H9 (cell line): Measurements from ENCODE around the gene MSI2. TPM values are rescaled to one million over a fixed set of nuclear protein-coding genes. Genes with fewer than 3 reads are reported as not detected.

Experiments used
- DNase-seq: peaks from one replicate; pipeline ENCODE4 v3.0.0-alpha.2; 2017
- H2AFZ ChIP-seq: one replicate; pipeline ENCODE4 v1.6.1; 2013; ENCODE audit warnings: mild to moderate bottlenecking, low read length, control low read depth, moderate library complexity
- H2AK5ac ChIP-seq: 2 replicates; pipeline ENCODE4 v1.6.1; 2013; ENCODE audit warnings: low read length, control low read depth, mixed read lengths; ENCODE audit not compliant: insufficient read length
- H2BK120ac ChIP-seq: one replicate; pipeline ENCODE4 v1.6.1; 2013; ENCODE audit warnings: low read depth, mild to moderate bottlenecking, low read length, control low read depth, inconsistent platforms; ENCODE audit not compliant: poor library complexity, severe bottlenecking
- H2BK12ac ChIP-seq: 2 replicates; pipeline ENCODE4 v1.6.1; 2013; ENCODE audit warnings: low read length, control low read depth, mixed read lengths, low read depth; ENCODE audit not compliant: insufficient read length
- H2BK15ac ChIP-seq: 2 replicates; pipeline ENCODE4 v1.6.1; 2013; ENCODE audit warnings: low read depth, low read length, control low read depth
- H2BK20ac ChIP-seq: one replicate; pipeline ENCODE4 v1.6.1; 2013; ENCODE audit warnings: low read depth, mild to moderate bottlenecking, low read length, control low read depth, inconsistent platforms; ENCODE audit not compliant: poor library complexity, severe bottlenecking
- H2BK5ac ChIP-seq: 2 replicates; pipeline ENCODE4 v1.6.1; 2013; ENCODE audit warnings: low read length, control low read depth, mixed read lengths; ENCODE audit not compliant: insufficient read length
- H3K14ac ChIP-seq: 2 replicates; pipeline ENCODE4 v1.6.1; 2013; ENCODE audit warnings: low read length, control low read depth; ENCODE audit not compliant: insufficient read depth
- H3K18ac ChIP-seq: 2 replicates; pipeline ENCODE4 v1.6.1; 2013; ENCODE audit warnings: low read depth, mild to moderate bottlenecking, mixed read lengths, low read length, control low read depth; ENCODE audit not compliant: insufficient read length
- H3K23ac ChIP-seq: 2 replicates; pipeline ENCODE4 v1.6.1; 2013; ENCODE audit warnings: low read length, control low read depth, mixed read lengths, low read depth; ENCODE audit not compliant: insufficient read length
- H3K23me2 ChIP-seq: 2 replicates; pipeline ENCODE4 v1.6.1; 2013; ENCODE audit warnings: low read depth, mild to moderate bottlenecking, mixed read lengths, low read length, control low read depth; ENCODE audit not compliant: insufficient read length, poor library complexity, severe bottlenecking
- H3K27ac ChIP-seq: 2 replicates; pipeline ENCODE4 v1.5.1; 2013; ENCODE audit warnings: low read length, control low read depth, mixed read lengths, low read depth; ENCODE audit not compliant: insufficient read length
- H3K27me3 ChIP-seq: 2 replicates; pipeline ENCODE4 v1.6.1; 2013; ENCODE audit warnings: low read length, control low read depth, inconsistent platforms; ENCODE audit not compliant: insufficient read depth
- H3K4ac ChIP-seq: 2 replicates; pipeline ENCODE4 v1.6.1; 2013; ENCODE audit warnings: low read depth, mild to moderate bottlenecking, control low read depth, inconsistent platforms, low read length, moderate library complexity
- H3K4me1 ChIP-seq: 2 replicates; pipeline ENCODE4 v1.6.1; 2013; ENCODE audit warnings: low read length, control low read depth, inconsistent platforms; ENCODE audit not compliant: insufficient read depth
- H3K4me2 ChIP-seq: 2 replicates; pipeline ENCODE4 v1.6.1; 2013; ENCODE audit warnings: low read length, control low read depth, mixed read lengths; ENCODE audit not compliant: insufficient read length, insufficient read depth
- H3K56ac ChIP-seq: 2 replicates; pipeline ENCODE4 v1.6.1; 2013; ENCODE audit warnings: low read depth, mild to moderate bottlenecking, mixed read lengths, low read length, control low read depth; ENCODE audit not compliant: insufficient read length
- H3K79me1 ChIP-seq: 2 replicates; pipeline ENCODE4 v1.6.1; 2013; ENCODE audit warnings: low read depth, mild to moderate bottlenecking, moderate library complexity, low read length, control low read depth, inconsistent platforms; ENCODE audit not compliant: insufficient read depth, poor library complexity, severe bottlenecking
- H3K79me2 ChIP-seq: 2 replicates; pipeline ENCODE4 v1.6.1; 2013; ENCODE audit warnings: low read length, control low read depth, inconsistent platforms; ENCODE audit not compliant: insufficient read depth
- H3K9ac ChIP-seq: 2 replicates; pipeline ENCODE4 v1.6.1; 2013; ENCODE audit warnings: low read length, control low read depth, mixed read lengths; ENCODE audit not compliant: insufficient read length; ENCODE audit errors: extremely low read depth
- H3K9me3 ChIP-seq: one replicate; pipeline ENCODE4 v1.6.1; 2013; ENCODE audit warnings: low read depth, low read length, inconsistent platforms; ENCODE audit not compliant: control insufficient read depth
- H3T11ph ChIP-seq: one replicate; pipeline ENCODE4 v1.6.1; 2013; ENCODE audit warnings: mild to moderate bottlenecking, low read length, control low read depth, inconsistent platforms
- H4K20me1 ChIP-seq: one replicate; pipeline ENCODE4 v1.6.1; 2013; ENCODE audit not compliant: control insufficient read depth, insufficient read length, insufficient read depth
- H4K5ac ChIP-seq: 2 replicates; pipeline ENCODE4 v1.6.1; 2013; ENCODE audit warnings: low read depth, mild to moderate bottlenecking, mixed read lengths, low read length, control low read depth; ENCODE audit not compliant: insufficient read length
- H4K8ac ChIP-seq: replicated peaks from 2 replicates; pipeline ENCODE4 v1.6.1; 2013; ENCODE audit warnings: low read length, control low read depth, mixed read lengths, low read depth; ENCODE audit not compliant: insufficient read length
- H4K91ac ChIP-seq: 2 replicates; pipeline ENCODE4 v1.6.1; 2013; ENCODE audit warnings: low read depth, mild to moderate bottlenecking, moderate library complexity, mixed read lengths, low read length, control low read depth; ENCODE audit not compliant: insufficient read length
- H3K27ac Mint-ChIP-seq, 3 experiments: 2 replicates in 2 of 3; 3 replicates in 1 of 3; pipeline ENCODE4 v1.8.0; 2020 to 2021; ENCODE audit warnings: mixed read lengths in 3 of 3, mild to moderate bottlenecking in 1 of 3, moderate library complexity in 1 of 3
- H3K27me3 Mint-ChIP-seq: 2 replicates; pipeline ENCODE4 v1.8.0; 2021; ENCODE audit warnings: low read depth, mild to moderate bottlenecking, moderate library complexity, mixed read lengths
- H3K36me3 Mint-ChIP-seq, 3 experiments: 2 replicates in 2 of 3; 3 replicates in 1 of 3; pipeline ENCODE4 v1.8.0; 2020 to 2021; ENCODE audit warnings: low read depth in 3 of 3, mixed read lengths in 3 of 3; ENCODE audit not compliant: insufficient read depth in 1 of 3
- H3K4me1 Mint-ChIP-seq, 2 experiments: 2 replicates each; pipeline ENCODE4 v1.8.0; 2020; ENCODE audit warnings: mixed read lengths in 2 of 2
- H3K4me3 Mint-ChIP-seq, 2 experiments: 2 replicates in 1 of 2; 3 replicates in 1 of 2; pipeline ENCODE4 v1.8.0; 2020 to 2021; ENCODE audit warnings: mild to moderate bottlenecking in 2 of 2, mixed read lengths in 2 of 2, moderate library complexity in 1 of 2
- H3K9me3 Mint-ChIP-seq, 2 experiments: 2 replicates in 1 of 2; 3 replicates in 1 of 2; pipeline ENCODE4 v1.8.0; 2020; ENCODE audit warnings: mild to moderate bottlenecking in 2 of 2, mixed read lengths in 2 of 2, moderate library complexity in 1 of 2
- WGBS: extraction: QIAGEN DNeasy Blood & Tissue Kit; methylation state at CpG from one replicate; pipeline ENCODE4 v1.1.7; 2013; ENCODE audit warnings: missing lambda C conversion rate, low lambda C conversion rate, mixed read lengths; ENCODE audit not compliant: insufficient read length; ENCODE audit errors: extremely low coverage; 5-methylcytosine and 5-hydroxymethylcytosine counted together
- total RNA-seq: library from RNA; stranded (reverse); gene quantifications from 2 replicates; pipeline ENCODE4 v1.2.1, GENCODE V29; 2021
- TF ChIP-seq, protein P1 (sequence below): fragments of 200-600 bp; sonication (generic); conservative IDR thresholded peaks from 3 replicates; pipeline ENCODE4 v1.8.0; 2021; ENCODE audit warnings: antibody characterized with exemption, mild to moderate bottlenecking

MSI2 gene
- total RNA-seq, 1 experiment from 2014 or later, result 98.5 TPM

DNA sequence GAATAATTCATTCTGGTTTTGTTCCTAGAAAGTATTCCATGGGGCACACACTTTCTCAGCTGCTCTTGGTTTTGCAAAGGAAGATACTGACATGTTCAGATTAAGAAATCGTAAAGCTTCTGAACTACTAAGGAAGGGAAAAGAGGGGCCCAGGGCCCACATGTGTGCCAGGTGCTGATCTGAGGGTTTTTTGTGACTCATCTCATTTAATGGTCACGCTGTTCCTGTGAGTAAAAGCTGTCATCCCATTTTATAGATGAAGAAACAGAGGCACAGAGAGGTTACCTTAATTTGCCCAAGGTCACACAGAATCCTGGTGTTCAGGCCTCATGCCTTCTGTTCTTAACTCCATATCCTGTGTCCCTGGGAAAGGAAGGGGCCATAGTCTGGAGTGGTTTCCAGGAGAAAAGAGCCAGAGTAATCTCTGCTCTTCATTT is 113.2 kb downstream of the MSI2 start:
- Histone ChIP-seq H3K18ac (no peak overlapping the region), H4K20me1 (peaks cover 2% of the 10 kb centered on the region), H3K27me3 (no peaks in the 10 kb centered on the region), H4K8ac (no peak overlapping the region), H3K23ac (no peak overlapping the region), H4K91ac (no peak overlapping the region), H3K56ac (no peak overlapping the region), H3K23me2 (no peaks in the 10 kb centered on the region), H3K4me1 (peaks cover 8% of the 10 kb centered on the region; the same call in 1 of the 2 replicates), H3K4ac (no peak overlapping the region), H2AK5ac (no peak overlapping the region), H3K79me1 (peaks cover 8% of the 10 kb centered on the region), H3K4me2 (no peak overlapping the region), H2BK12ac (no peak overlapping the region), H3K27ac (no peak overlapping the region), H3K9ac (no peak overlapping the region), H2AFZ (no peak overlapping the region), H3K14ac (no peak overlapping the region), H2BK15ac (no peak overlapping the region), H3K79me2 (no peaks in the 10 kb centered on the region), H3T11ph (no peak overlapping the region), H4K5ac (no peak overlapping the region), H2BK5ac (no peak overlapping the region), H2BK120ac (no peak overlapping the region), H2BK20ac (no peak overlapping the region), H3K9me3 (peaks cover 6% of the 10 kb centered on the region)
- Mint-ChIP-seq H3K36me3 (peaks cover 16 to 24% (median 16%) of the 10 kb centered on the region in 3 experiments), H3K4me1 (peaks cover 40 to 51% of the 10 kb centered on the region in 2 experiments), H3K4me3 (no peak overlapping the region), H3K27me3 (no peaks in the 10 kb centered on the region), H3K27ac (peak overlapping the region in 2 of 3 experiments; percentile 63 to 66; a peak in 4 of 7 replicates), H3K9me3 (peaks cover 9 to 13% of the 10 kb centered on the region in 2 experiments; a peak in 3 of 5 replicates)
- TF ChIP-seq, protein P1, sequence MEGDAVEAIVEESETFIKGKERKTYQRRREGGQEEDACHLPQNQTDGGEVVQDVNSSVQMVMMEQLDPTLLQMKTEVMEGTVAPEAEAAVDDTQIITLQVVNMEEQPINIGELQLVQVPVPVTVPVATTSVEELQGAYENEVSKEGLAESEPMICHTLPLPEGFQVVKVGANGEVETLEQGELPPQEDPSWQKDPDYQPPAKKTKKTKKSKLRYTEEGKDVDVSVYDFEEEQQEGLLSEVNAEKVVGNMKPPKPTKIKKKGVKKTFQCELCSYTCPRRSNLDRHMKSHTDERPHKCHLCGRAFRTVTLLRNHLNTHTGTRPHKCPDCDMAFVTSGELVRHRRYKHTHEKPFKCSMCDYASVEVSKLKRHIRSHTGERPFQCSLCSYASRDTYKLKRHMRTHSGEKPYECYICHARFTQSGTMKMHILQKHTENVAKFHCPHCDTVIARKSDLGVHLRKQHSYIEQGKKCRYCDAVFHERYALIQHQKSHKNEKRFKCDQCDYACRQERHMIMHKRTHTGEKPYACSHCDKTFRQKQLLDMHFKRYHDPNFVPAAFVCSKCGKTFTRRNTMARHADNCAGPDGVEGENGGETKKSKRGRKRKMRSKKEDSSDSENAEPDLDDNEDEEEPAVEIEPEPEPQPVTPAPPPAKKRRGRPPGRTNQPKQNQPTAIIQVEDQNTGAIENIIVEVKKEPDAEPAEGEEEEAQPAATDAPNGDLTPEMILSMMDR, result no peak
- no peak for DNase-seq
- WGBS, result no CpG with 5 or more reads among the region's 2 CpGs
